Stimulated activated effector memory CD8-positive, alpha-beta T cell treated with anti-CD3 and anti-CD28 coated beads, Interleukin-12 subunit alpha, Interleukin-12 subunit beta, amount 100 ng/mL, for 72 hours (primary cell): ENCODE measurements around the gene CLSTN2.

Source experiments
- ATAC-seq: fragments of 150-1000 bp; cut with Tn5 transposase; 2 replicates; pipeline ENCODE4 v1.10.0; 2021
- DNase-seq, 2 donors: peaks; one replicate each; pipeline ENCODE4 v3.0.0; 2021 to 2022; ENCODE audit warnings: low spot score in 2 of 2
- H3K27ac Mint-ChIP-seq: one replicate; pipeline ENCODE4 v1.8.0; 2022; ENCODE audit warnings: mild to moderate bottlenecking, mixed read lengths
- H3K36me3 Mint-ChIP-seq: one replicate; pipeline ENCODE4 v1.8.0; 2022; ENCODE audit warnings: mild to moderate bottlenecking, mixed read lengths
- H3K4me1 Mint-ChIP-seq: one replicate; pipeline ENCODE4 v1.8.0; 2022; ENCODE audit warnings: mixed read lengths
- H3K4me3 Mint-ChIP-seq: one replicate; pipeline ENCODE4 v1.8.0; 2022; ENCODE audit warnings: mild to moderate bottlenecking, mixed read lengths
- H3K9me3 Mint-ChIP-seq: one replicate; pipeline ENCODE4 v1.8.0; 2022; ENCODE audit warnings: mixed read lengths

The CLSTN2 gene

GRCh38 chr3:140497331-140497730 is 562.3 kb downstream of the CLSTN2 start:
- no peaks in the 10 kb centered on the region for H3K36me3 Mint-ChIP-seq
- no peaks in the 10 kb centered on the region for H3K4me1 Mint-ChIP-seq
- ATAC-seq (no peak), DNase-seq (no peak)
- no peak overlapping the region for H3K27ac Mint-ChIP-seq
- peaks cover 2% of the 10 kb centered on the region for H3K9me3 Mint-ChIP-seq
- no peak overlapping the region for H3K4me3 Mint-ChIP-seq

GRCh38 chr3:140499114-140499757 is 564.3 kb downstream of the CLSTN2 start:
- DNase-seq (no peak), ATAC-seq (no peak)
- no peak overlapping the region for H3K27ac Mint-ChIP-seq
- H3K4me3 Mint-ChIP-seq, result no peak overlapping the region
- peaks cover 2% of the 10 kb centered on the region for H3K9me3 Mint-ChIP-seq
- no peaks in the 10 kb centered on the region for H3K4me1 Mint-ChIP-seq
- H3K36me3 Mint-ChIP-seq, result no peaks in the 10 kb centered on the region

GRCh38 chr3:140500473-140500872 is 565.5 kb downstream of the CLSTN2 start:
- no peak overlapping the region for H3K4me3 Mint-ChIP-seq
- ATAC-seq, result no peak
- H3K9me3 Mint-ChIP-seq, result peaks cover 2% of the 10 kb centered on the region
- no peak for DNase-seq
- no peaks in the 10 kb centered on the region for H3K4me1 Mint-ChIP-seq
- no peak overlapping the region for H3K27ac Mint-ChIP-seq
- no peaks in the 10 kb centered on the region for H3K36me3 Mint-ChIP-seq

GRCh38 chr3:140501061-140501769 is 566.2 kb downstream of the CLSTN2 start:
- no peak overlapping the region for H3K4me3 Mint-ChIP-seq
- H3K36me3 Mint-ChIP-seq, result no peaks in the 10 kb centered on the region
- no peak overlapping the region for H3K27ac Mint-ChIP-seq
- no peaks in the 10 kb centered on the region for H3K4me1 Mint-ChIP-seq
- ATAC-seq, result no peak
- H3K9me3 Mint-ChIP-seq, result peaks cover 2% of the 10 kb centered on the region
- DNase-seq, result no peak

GRCh38 chr3:140501770-140502364 is 566.9 kb downstream of the CLSTN2 start:
- H3K9me3 Mint-ChIP-seq, result peaks cover 2% of the 10 kb centered on the region
- no peak overlapping the region for H3K27ac Mint-ChIP-seq
- H3K36me3 Mint-ChIP-seq, result no peaks in the 10 kb centered on the region
- no peaks in the 10 kb centered on the region for H3K4me1 Mint-ChIP-seq
- DNase-seq (no peak), ATAC-seq (no peak)
- no peak overlapping the region for H3K4me3 Mint-ChIP-seq

- peaks cover 2% of the 10 kb centered on the region for H3K9me3 Mint-ChIP-seq
- no peak overlapping the region for H3K27ac Mint-ChIP-seq
- DNase-seq (no peak), ATAC-seq (no peak)
- H3K4me3 Mint-ChIP-seq, result no peak overlapping the region
- H3K36me3 Mint-ChIP-seq, result no peaks in the 10 kb centered on the region
- no peaks in the 10 kb centered on the region for H3K4me1 Mint-ChIP-seq
Observed at GRCh38 chr3:140505213-140505612, 570.2 kb downstream of the CLSTN2 start.

- no peaks in the 10 kb centered on the region for H3K36me3 Mint-ChIP-seq
- H3K4me3 Mint-ChIP-seq, result no peak overlapping the region
- H3K4me1 Mint-ChIP-seq, result no peaks in the 10 kb centered on the region
Observed at GRCh38 chr3:140505876-140506275, 570.9 kb downstream of the CLSTN2 start.

GRCh38 chr3:140508550-140508949 is 573.6 kb downstream of the CLSTN2 start:
- no peaks in the 10 kb centered on the region for H3K9me3 Mint-ChIP-seq

More at GRCh38 chr3:140505876-140506275, 570.9 kb downstream of the CLSTN2 start:
- no peak overlapping the region for H3K27ac Mint-ChIP-seq
- no peak for ATAC-seq
- no peak for DNase-seq
- peaks cover 2% of the 10 kb centered on the region for H3K9me3 Mint-ChIP-seq

GRCh38 chr3:140509534-140509933 is 574.5 kb downstream of the CLSTN2 start:
- no peak overlapping the region for H3K4me3 Mint-ChIP-seq
- H3K9me3 Mint-ChIP-seq, result no peaks in the 10 kb centered on the region
- no peaks in the 10 kb centered on the region for H3K4me1 Mint-ChIP-seq
- H3K36me3 Mint-ChIP-seq, result no peaks in the 10 kb centered on the region
- H3K27ac Mint-ChIP-seq, result no peak overlapping the region
- DNase-seq (no peak), ATAC-seq (no peak)

More at GRCh38 chr3:140508550-140508949, 573.6 kb downstream of the CLSTN2 start:
- no peak for ATAC-seq
- Mint-ChIP-seq H3K27ac (no peak overlapping the region), H3K4me1 (no peaks in the 10 kb centered on the region), H3K36me3 (no peaks in the 10 kb centered on the region), H3K4me3 (no peak overlapping the region)
- DNase-seq, result no peak

- H3K27ac Mint-ChIP-seq, result no peak overlapping the region
- H3K36me3 Mint-ChIP-seq, result no peaks in the 10 kb centered on the region
- H3K4me3 Mint-ChIP-seq, result no peak overlapping the region
- no peaks in the 10 kb centered on the region for H3K4me1 Mint-ChIP-seq
- DNase-seq (no peak), ATAC-seq (no peak)
- peaks cover 5% of the 10 kb centered on the region for H3K9me3 Mint-ChIP-seq
Observed at GRCh38 chr3:140510303-140510861, 575.4 kb downstream of the CLSTN2 start.

GRCh38 chr3:140521751-140522445 is 586.9 kb downstream of the CLSTN2 start:
- no peaks in the 10 kb centered on the region for H3K36me3 Mint-ChIP-seq
- no peak overlapping the region for H3K4me3 Mint-ChIP-seq

GRCh38 chr3:140522653-140523380 is 587.8 kb downstream of the CLSTN2 start:
- Mint-ChIP-seq H3K36me3 (no peaks in the 10 kb centered on the region), H3K4me3 (no peak overlapping the region), H3K27ac (no peak overlapping the region), H3K9me3 (peaks cover 9% of the 10 kb centered on the region), H3K4me1 (no peaks in the 10 kb centered on the region)
- DNase-seq (no peak), ATAC-seq (no peak)

More at GRCh38 chr3:140521751-140522445, 586.9 kb downstream of the CLSTN2 start:
- DNase-seq, result no peak
- no peak for ATAC-seq
- peaks cover 13% of the 10 kb centered on the region for H3K9me3 Mint-ChIP-seq
- no peak overlapping the region for H3K27ac Mint-ChIP-seq
- H3K4me1 Mint-ChIP-seq, result no peaks in the 10 kb centered on the region

- no peak for ATAC-seq
- Mint-ChIP-seq H3K36me3 (no peaks in the 10 kb centered on the region), H3K4me3 (no peak overlapping the region), H3K4me1 (no peaks in the 10 kb centered on the region), H3K27ac (no peak overlapping the region), H3K9me3 (peaks cover 5% of the 10 kb centered on the region)
- no peak for DNase-seq
Observed at GRCh38 chr3:140523600-140523999, 588.6 kb downstream of the CLSTN2 start.

- ATAC-seq (no peak), DNase-seq (no peak)
- Mint-ChIP-seq H3K4me3 (no peak overlapping the region), H3K9me3 (no peaks in the 10 kb centered on the region), H3K27ac (no peak overlapping the region), H3K36me3 (no peaks in the 10 kb centered on the region), H3K4me1 (no peaks in the 10 kb centered on the region)
Observed at GRCh38 chr3:140527156-140527555, 592.2 kb downstream of the CLSTN2 start.

- no peak overlapping the region for H3K27ac Mint-ChIP-seq
- no peaks in the 10 kb centered on the region for H3K36me3 Mint-ChIP-seq
- ATAC-seq (no peak), DNase-seq (no peak)
- H3K4me3 Mint-ChIP-seq, result no peak overlapping the region
- no peaks in the 10 kb centered on the region for H3K9me3 Mint-ChIP-seq
- H3K4me1 Mint-ChIP-seq, result no peaks in the 10 kb centered on the region
Observed at GRCh38 chr3:140529096-140529495, 594.1 kb downstream of the CLSTN2 start.
